Astrocyte (in vitro differentiated cells and primary cell): ENCODE results near the gene ABHD12.

Experiments used
- EZH2 ChIP-seq: IDR thresholded peaks from 2 replicates; pipeline ENCODE4 v1.6.1; 2012; ENCODE audit warnings: mild to moderate bottlenecking, low read length, inconsistent platforms; ENCODE audit not compliant: insufficient read depth
- TF ChIP-seq, protein P1 (sequence below): IDR thresholded peaks from 2 replicates; pipeline ENCODE4 v1.5.1; 2011; ENCODE audit warnings: low read depth, mild to moderate bottlenecking, inconsistent platforms, low read length, moderate library complexity; ENCODE audit not compliant: insufficient read depth

DNA sequence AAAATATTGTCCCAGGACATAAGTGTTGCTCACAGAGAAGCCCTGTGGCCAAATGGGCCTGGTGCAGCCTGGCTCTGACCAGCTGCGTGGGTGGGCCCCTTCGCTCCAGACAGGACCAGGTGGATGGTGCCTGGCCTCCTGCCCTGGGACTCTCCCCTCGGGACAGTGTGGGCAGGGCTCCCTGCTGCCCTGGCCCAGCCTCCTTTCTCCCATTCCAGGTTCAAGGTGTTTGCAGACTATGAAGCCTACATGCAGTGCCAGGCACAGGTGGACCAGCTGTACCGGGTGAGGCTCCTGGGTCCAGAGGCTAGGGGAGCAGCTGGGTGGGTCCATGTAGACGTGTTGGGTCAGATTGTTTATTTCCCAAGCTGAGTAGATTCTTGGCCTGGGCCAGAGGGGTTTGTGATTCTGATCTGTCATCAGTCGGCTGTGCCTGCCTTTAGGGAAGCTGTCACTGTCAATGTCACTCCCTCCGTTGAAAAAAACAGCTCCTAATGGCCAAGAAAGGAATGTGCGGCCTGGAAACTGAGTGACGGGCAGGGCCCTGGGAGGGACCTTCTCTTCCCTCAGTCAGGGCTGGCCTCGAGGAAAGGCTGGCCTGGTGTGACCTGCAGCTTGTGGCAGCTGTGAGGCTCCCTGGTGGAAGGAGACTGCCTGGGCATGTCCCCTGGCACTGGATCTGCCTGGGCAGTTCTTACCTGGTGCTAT is 95.1 kb downstream of the ABHD12 start:
- TF ChIP-seq, protein P1, sequence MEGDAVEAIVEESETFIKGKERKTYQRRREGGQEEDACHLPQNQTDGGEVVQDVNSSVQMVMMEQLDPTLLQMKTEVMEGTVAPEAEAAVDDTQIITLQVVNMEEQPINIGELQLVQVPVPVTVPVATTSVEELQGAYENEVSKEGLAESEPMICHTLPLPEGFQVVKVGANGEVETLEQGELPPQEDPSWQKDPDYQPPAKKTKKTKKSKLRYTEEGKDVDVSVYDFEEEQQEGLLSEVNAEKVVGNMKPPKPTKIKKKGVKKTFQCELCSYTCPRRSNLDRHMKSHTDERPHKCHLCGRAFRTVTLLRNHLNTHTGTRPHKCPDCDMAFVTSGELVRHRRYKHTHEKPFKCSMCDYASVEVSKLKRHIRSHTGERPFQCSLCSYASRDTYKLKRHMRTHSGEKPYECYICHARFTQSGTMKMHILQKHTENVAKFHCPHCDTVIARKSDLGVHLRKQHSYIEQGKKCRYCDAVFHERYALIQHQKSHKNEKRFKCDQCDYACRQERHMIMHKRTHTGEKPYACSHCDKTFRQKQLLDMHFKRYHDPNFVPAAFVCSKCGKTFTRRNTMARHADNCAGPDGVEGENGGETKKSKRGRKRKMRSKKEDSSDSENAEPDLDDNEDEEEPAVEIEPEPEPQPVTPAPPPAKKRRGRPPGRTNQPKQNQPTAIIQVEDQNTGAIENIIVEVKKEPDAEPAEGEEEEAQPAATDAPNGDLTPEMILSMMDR: no peak
- no peak for TF ChIP-seq EZH2
